ENCODE measurements around the gene EMC1.
A peak's percentile ranks its signal among the peaks of the same experiment; 100 is the strongest.

- TF ChIP-seq CTCF (IDR thresholded peaks at IDR 0.05) (peak in 3 of 4 experiments; percentile 24 to 33 (median 28)), POLR2A (IDR thresholded peaks at IDR 0.05) (no peak), POLR2AphosphoS5 (IDR thresholded peaks at IDR 0.05) (no peak)
Measured at GRCh38 chr1:19232524-19232846, 18.8 kb downstream of the EMC1 start.

Data from gastroesophageal sphincter (tissue), 3 donors.